ENCODE data around the gene LRTM2.

GRCh38 chr12:1870998-1871917 is 50.9 kb downstream of the LRTM2 start:
- TF ChIP-seq CTCF (conservative IDR thresholded peaks at IDR 0.05; ENCODE audit: low read length) (no peak), EZH2phosphoT487 (IDR thresholded peaks at IDR 0.05; ENCODE audit: borderline replicate concordance) (no peak)
